Endothelial cell of umbilical vein (primary cell): ENCODE measurements around the gene TIGD7. TPM values are rescaled to one million over a fixed set of nuclear protein-coding genes. Genes with fewer than 3 reads are reported as not detected.

Experiments used
- BruUV-seq: library from RNA; stranded (reverse); fragments of 400-500 nt; replicated peaks from 2 replicates; lab custom pipeline; 2021; lab: Mats Ljungman, UMichigan
- CTCF ChIA-PET: fragments of 300-600, 350-600 bp; sonication (Branson Sonifier 250); formaldehyde crosslinking; loops from one replicate; lab custom pipeline; 2021; ENCODE audit warnings: antibody characterized with exemption, inconsistent platforms; lab: Charles Lee
- POLR2A ChIA-PET: fragments of 300-600, 350-600 bp; sonication (Branson Sonifier 250); formaldehyde crosslinking; loops from one replicate; lab custom pipeline; 2021; ENCODE audit warnings: antibody characterized with exemption, inconsistent platforms; lab: Charles Lee
- DNase-seq: peaks from one replicate; pipeline ENCODE4 v3.0.0-alpha.2; 2011; ENCODE audit warnings: low read depth, low spot score
- FAIRE-seq: peaks from 2 replicates; lab custom pipeline; 2011; peaks lifted over from hg19 to GRCh38; lab: Jason Lieb, UNC
- H2AFZ ChIP-seq: 2 replicates; pipeline ENCODE4 v1.6.0; 2012; ENCODE audit warnings: low read depth, low read length, control low read depth, inconsistent platforms
- H3K27ac ChIP-seq: 2 replicates; pipeline ENCODE4 v1.5.1; 2011; ENCODE audit warnings: low read depth, mild to moderate bottlenecking, control low read depth, low read length, moderate library complexity; ENCODE audit not compliant: insufficient read depth
- H3K27me3 ChIP-seq, 2 experiments: 2 replicates each; pipeline versions ENCODE4 v1.6.0 to v1.6.1; 2011; ENCODE audit warnings: low read length in 2 of 2, mixed read lengths in 1 of 2; ENCODE audit not compliant: control insufficient read depth in 2 of 2, insufficient read depth in 2 of 2
- H3K36me3 ChIP-seq, 2 experiments: 2 replicates in 1 of 2; 3 replicates in 1 of 2; pipeline ENCODE4 v1.5.1; 2011; ENCODE audit warnings: low read length in 2 of 2, mild to moderate bottlenecking in 1 of 2, moderate library complexity in 1 of 2; ENCODE audit not compliant: control insufficient read depth in 2 of 2, insufficient read depth in 2 of 2; ENCODE audit errors: extremely low read depth in 1 of 2
- H3K4me1 ChIP-seq: 3 replicates; pipeline ENCODE4 v1.5.1; 2011; ENCODE audit warnings: mild to moderate bottlenecking, low read length; ENCODE audit not compliant: control insufficient read depth, insufficient read depth; ENCODE audit errors: extremely low read depth
- H3K4me2 ChIP-seq: 2 replicates; pipeline ENCODE4 v1.6.1; 2011; ENCODE audit warnings: low read length, control low read depth, mixed read lengths; ENCODE audit not compliant: insufficient read depth
- H3K4me3 ChIP-seq, 3 experiments: fragments of 200-600 bp in 1 of 3; sonication (generic), shearing (Covaris generic) in 1 of 3; replicated peaks in 1 of 3; 2 replicates each; pipeline ENCODE4 v1.5.1; 2011 to 2016; ENCODE audit warnings: control low read depth in 3 of 3, low read length in 3 of 3, mild to moderate bottlenecking in 2 of 3, inconsistent platforms in 1 of 3, low read depth in 1 of 3, moderate library complexity in 1 of 3; ENCODE audit not compliant: insufficient read depth in 1 of 3
- H3K79me2 ChIP-seq: 2 replicates; pipeline ENCODE4 v1.6.0; 2012; ENCODE audit warnings: low read length, inconsistent platforms; ENCODE audit not compliant: control insufficient read depth, insufficient read depth
- H3K9ac ChIP-seq: replicated peaks from 2 replicates; pipeline ENCODE3; 2011; ENCODE audit warnings: low read length, control low read depth; ENCODE audit not compliant: insufficient read depth; ENCODE audit errors: extremely low read depth
- H3K9me1 ChIP-seq: replicated peaks from 3 replicates; pipeline ENCODE4 v1.6.0; 2011; ENCODE audit warnings: mild to moderate bottlenecking, low read length; ENCODE audit not compliant: control insufficient read depth, insufficient read depth; ENCODE audit errors: extremely low read depth
- H3K9me3 ChIP-seq: replicated peaks from 2 replicates; pipeline ENCODE4 v1.5.1; 2012; ENCODE audit warnings: low read length, inconsistent platforms; ENCODE audit not compliant: control insufficient read depth, insufficient read depth
- H4K20me1 ChIP-seq: replicated peaks from 2 replicates; pipeline ENCODE3; 2011; ENCODE audit warnings: mild to moderate bottlenecking, low read length; ENCODE audit not compliant: control insufficient read depth, insufficient read depth; ENCODE audit errors: extremely low read depth
- EZH2 ChIP-seq: IDR thresholded peaks from 2 replicates; pipeline ENCODE4 v1.6.1; 2012; ENCODE audit warnings: borderline replicate concordance, low read depth, mild to moderate bottlenecking, moderate library complexity, low read length, inconsistent platforms; ENCODE audit not compliant: severe bottlenecking
- FOS ChIP-seq: IDR thresholded peaks from 2 replicates; pipeline ENCODE4 v1.6.1; 2011; ENCODE audit warnings: mild to moderate bottlenecking, low read length, moderate library complexity, borderline replicate concordance; ENCODE audit not compliant: insufficient read depth
- GATA2 ChIP-seq: IDR thresholded peaks from 2 replicates; pipeline ENCODE4 v1.7.0; 2011; ENCODE audit warnings: low read depth, mild to moderate bottlenecking, moderate library complexity, mixed read lengths, low read length; ENCODE audit not compliant: insufficient read length, insufficient read depth
- JUN ChIP-seq: IDR thresholded peaks from 2 replicates; pipeline ENCODE4 v1.6.1; 2011; ENCODE audit warnings: borderline replicate concordance, low read depth; ENCODE audit not compliant: insufficient read length, insufficient read depth
- MAX ChIP-seq: IDR thresholded peaks from 2 replicates; pipeline ENCODE4 v1.6.1; 2011; ENCODE audit not compliant: insufficient read depth, insufficient read length
- MYC ChIP-seq: IDR thresholded peaks from one replicate; pipeline ENCODE4 v1.6.1; 2011; ENCODE audit warnings: mild to moderate bottlenecking, low read depth, low read length
- POLR2A ChIP-seq: IDR thresholded peaks from 2 replicates; pipeline ENCODE4 v1.6.1; 2012; ENCODE audit warnings: low read depth, mild to moderate bottlenecking, control low read depth, low read length
- POLR2AphosphoS5 ChIP-seq: IDR thresholded peaks from 2 replicates; pipeline ENCODE4 v1.6.1; 2012; ENCODE audit warnings: low read depth, mild to moderate bottlenecking, control low read depth, low read length, moderate library complexity; ENCODE audit not compliant: insufficient read depth
- dilution Hi-C: fragments of 300-500 bp; cut with MboI; formaldehyde crosslinking; loops from one replicate; pipeline ENCODE4 v1.15.0; 2019; ENCODE audit warnings: low sequenced_read_pairs; ENCODE audit not compliant: extremely low pct_ligation_motif_present
- intact Hi-C: fragments of 100-400 bp; cut with micrococcal nuclease; formaldehyde crosslinking; loops from one replicate; pipeline ENCODE4 v1.10.0; 2022
- polyA plus RNA-seq, 4 experiments: library from polyadenylated mRNA; depleted of rRNA in 3 of 4; stranded (reverse) in 3 of 4; unstranded in 1 of 4; fragments of >200 nt; gene quantifications; 2 replicates each; pipeline versions ENCODE4 v1.2.1 to v1.2.3, GENCODE V29; 2011 to 2012; ENCODE audit warnings: missing spikeins in 1 of 4
- total RNA-seq: library from RNA; stranded (reverse); gene quantifications from 2 replicates; pipeline ENCODE4 v1.2.3, GENCODE V29; 2021
- TF ChIP-seq, protein P1 (sequence below), 2 donors: IDR thresholded peaks; 1 replicate in 1 of 2; 2 replicates in 1 of 2; pipeline ENCODE4 v1.5.1; 2011; ENCODE audit warnings: low read length in 2 of 2, mild to moderate bottlenecking in 2 of 2, moderate library complexity in 2 of 2, control low read depth in 1 of 2, inconsistent platforms in 1 of 2, low read depth in 1 of 2; ENCODE audit not compliant: insufficient read depth in 1 of 2; ENCODE audit errors: extremely low read depth in 1 of 2

The TIGD7 gene
- total and polyA plus RNA-seq, 2 donors (not counting 3 experiments of a cell fraction or from before 2014, with no cell fraction given) = 1.1 to 3.5 TPM

- peaks cover 35% of the 10 kb centered on the region for H3K79me2 ChIP-seq
- intact Hi-C loops (loop anchor here (1.0 to 2.0 kb wide), 3 partner anchors 93 to 218 kb away; partner anchors contain the start of gene OR1F1), dilution Hi-C loops (no loop called here)
- H3K27ac ChIP-seq = peak overlapping the region; percentile 92
- no TSS peak for BruUV-seq
- peaks cover 0 to 5% of the 10 kb centered on the region in 2 experiments for H3K36me3 ChIP-seq
- H3K9ac ChIP-seq = peak overlapping the region; percentile 86
- peak overlapping the region; percentile 32 to 79 (median 77) for H3K4me3 ChIP-seq
- no peaks in the 10 kb centered on the region for H4K20me1 ChIP-seq
- H2AFZ ChIP-seq = peak overlapping the region; percentile 69
- TF ChIP-seq JUN = no peak
- TF ChIP-seq MYC = no peak
- no peak for TF ChIP-seq EZH2
- TF ChIP-seq, protein P1, sequence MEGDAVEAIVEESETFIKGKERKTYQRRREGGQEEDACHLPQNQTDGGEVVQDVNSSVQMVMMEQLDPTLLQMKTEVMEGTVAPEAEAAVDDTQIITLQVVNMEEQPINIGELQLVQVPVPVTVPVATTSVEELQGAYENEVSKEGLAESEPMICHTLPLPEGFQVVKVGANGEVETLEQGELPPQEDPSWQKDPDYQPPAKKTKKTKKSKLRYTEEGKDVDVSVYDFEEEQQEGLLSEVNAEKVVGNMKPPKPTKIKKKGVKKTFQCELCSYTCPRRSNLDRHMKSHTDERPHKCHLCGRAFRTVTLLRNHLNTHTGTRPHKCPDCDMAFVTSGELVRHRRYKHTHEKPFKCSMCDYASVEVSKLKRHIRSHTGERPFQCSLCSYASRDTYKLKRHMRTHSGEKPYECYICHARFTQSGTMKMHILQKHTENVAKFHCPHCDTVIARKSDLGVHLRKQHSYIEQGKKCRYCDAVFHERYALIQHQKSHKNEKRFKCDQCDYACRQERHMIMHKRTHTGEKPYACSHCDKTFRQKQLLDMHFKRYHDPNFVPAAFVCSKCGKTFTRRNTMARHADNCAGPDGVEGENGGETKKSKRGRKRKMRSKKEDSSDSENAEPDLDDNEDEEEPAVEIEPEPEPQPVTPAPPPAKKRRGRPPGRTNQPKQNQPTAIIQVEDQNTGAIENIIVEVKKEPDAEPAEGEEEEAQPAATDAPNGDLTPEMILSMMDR (IDR thresholded peaks at IDR 0.05; ENCODE audit: extremely low read depth in 1 of 2, insufficient read depth in 1 of 2, low read depth in 1 of 2, low read length in 2 of 2) = no peak
- no peak for TF ChIP-seq MAX
- no peak for TF ChIP-seq GATA2
- TF ChIP-seq POLR2AphosphoS5 = no peak
- TF ChIP-seq FOS = no peak
- TF ChIP-seq POLR2A = no peak
- DNase-seq (peak; percentile 87), FAIRE-seq (no peak)
- H3K9me1 ChIP-seq = no peaks in the 10 kb centered on the region
- peak overlapping the region; percentile 69 for H3K4me2 ChIP-seq
- no peaks in the 10 kb centered on the region for H3K9me3 ChIP-seq
- ChIA-PET CTCF (interaction anchor here (1.0 to 3.2 kb wide), 6 partner anchors 10 to 218 kb away, joined by 3 to 21 read pairs (median 4); partner anchors contain the start of gene CLUAP1), POLR2A (interaction anchor here (1.3 to 1.5 kb wide), 3 partner anchors 22 to 218 kb away, joined by 4 to 7 read pairs (median 5); partner anchors contain the start of genes CLUAP1, ZNF174 and ZSCAN32)
- peaks cover 8 to 13% of the 10 kb centered on the region in 2 experiments for H3K27me3 ChIP-seq
- peaks cover 13% of the 10 kb centered on the region for H3K4me1 ChIP-seq
Measured at GRCh38 chr16:3282103-3282729, 23.0 kb downstream of the TIGD7 start.
